Measurements from ENCODE around the gene CMIP.

Gene CMIP

DNA sequence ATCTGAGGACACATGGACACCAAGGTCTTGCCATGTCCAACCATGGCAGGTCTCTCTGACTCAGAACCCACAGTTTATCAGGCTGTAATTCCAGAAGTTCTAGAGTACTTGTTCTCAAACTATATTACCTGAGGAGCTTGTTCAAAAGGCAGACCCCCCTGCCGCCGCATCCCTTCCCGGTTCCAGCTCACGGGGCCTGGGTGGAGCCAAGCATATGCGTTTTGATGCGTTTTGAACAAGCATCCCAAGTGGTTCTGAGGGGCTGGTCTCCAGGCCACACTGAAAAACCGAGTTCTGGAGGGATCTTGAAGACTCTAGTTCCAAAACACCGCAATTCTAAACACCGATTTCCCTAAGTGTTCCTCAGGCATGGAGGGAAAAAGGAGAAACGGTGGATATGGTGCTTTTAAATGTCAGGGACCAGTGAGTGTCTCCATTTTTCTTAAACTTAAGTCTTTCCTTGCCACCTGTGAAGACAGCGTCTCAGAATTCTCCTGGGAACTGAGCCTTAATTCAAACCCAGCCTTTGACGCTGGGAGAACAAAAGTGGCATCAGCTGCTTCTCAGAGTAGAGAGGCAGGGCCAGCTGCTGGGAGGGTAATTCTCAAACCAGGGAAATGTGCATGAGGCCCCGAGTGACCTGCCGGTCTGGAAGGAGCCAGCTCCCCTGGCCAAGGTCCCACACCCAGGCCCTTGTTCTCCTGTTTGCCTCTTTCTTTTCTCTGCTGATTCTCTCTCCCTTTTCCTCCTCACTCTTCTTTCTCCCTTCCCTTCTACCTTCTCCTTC, 250.1 kb downstream of the CMIP start:
- no peak for DNase-seq

DNA sequence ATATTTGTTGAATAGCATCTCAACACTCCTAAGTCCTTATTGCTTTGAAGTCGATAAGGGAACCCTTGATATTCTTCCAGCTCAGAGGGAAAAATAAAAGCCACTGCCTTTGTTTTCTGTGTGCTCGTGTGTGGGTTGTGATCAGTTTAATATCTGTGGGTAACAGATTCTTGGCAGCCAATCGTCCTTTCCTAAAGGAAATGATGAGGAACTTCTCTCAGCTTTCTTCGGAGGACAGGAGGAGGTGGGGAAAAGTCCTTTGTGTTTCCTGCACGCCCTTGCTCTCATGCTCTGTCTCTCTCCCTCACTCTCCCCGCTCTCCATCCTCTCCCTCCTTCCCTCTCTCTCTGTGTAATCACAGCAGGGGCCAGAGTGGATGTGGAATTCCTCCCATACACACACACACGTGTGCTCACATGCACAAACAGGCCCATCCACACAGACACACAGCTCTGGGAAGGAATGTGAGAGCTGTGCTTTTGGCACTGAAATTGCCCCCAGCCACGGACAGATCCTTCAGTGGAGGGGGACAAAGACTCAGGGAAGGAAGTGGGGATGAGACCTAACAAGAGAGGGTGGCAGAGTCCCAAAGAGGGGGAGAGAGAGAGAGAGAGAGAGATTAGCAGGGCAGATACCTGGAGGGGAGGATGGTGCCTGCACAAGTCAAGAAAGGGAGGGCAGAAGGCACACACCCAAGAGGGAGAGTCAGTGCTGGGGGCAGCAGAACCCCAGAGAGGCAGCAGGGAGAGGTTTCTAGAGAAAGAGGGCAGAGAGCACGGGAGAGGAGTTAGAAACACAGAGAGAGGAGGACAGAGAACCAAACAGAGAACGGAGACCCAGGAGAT, 250.9 kb downstream of the CMIP start:
- DNase-seq = peak; percentile 32

DNA sequence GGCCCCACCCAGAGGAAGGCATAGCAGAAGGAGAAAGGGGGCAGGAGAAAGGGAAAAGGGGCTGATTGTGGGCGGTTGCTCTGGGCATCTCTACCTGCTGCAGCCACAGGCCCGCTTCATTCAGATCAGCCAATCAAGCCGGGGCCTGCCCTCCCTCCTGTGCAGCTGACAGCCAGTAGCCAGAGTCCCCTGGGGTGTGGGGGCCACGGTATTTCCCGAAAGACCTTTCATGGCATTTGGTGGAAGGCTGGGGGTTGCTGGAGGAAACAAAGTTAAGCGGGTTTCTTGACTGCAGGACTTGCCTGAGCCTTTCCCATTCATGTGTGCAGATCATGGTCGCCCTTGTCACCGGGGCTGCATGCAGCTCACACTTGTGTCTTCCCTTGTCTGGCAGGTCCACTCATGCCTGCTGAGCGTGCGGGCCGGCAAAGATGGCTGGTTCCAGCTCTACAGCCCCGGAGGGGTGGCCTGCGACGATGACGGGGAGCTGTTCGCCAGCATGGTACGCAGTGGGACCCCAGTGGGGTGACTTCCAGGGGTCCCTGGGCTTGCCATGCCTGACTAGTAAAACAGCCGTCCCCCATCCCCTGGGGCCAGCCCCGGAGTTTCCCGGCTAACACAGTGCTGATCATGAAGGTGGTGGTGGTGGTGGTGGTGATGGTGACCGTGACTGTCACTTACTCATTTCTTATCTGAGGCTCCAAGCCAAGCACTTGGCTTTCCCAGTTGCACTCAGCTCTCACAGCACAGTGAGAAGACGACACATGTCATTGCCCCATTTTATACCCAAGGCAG, 251.8 kb downstream of the CMIP start:
- DNase-seq = no peak

DNA sequence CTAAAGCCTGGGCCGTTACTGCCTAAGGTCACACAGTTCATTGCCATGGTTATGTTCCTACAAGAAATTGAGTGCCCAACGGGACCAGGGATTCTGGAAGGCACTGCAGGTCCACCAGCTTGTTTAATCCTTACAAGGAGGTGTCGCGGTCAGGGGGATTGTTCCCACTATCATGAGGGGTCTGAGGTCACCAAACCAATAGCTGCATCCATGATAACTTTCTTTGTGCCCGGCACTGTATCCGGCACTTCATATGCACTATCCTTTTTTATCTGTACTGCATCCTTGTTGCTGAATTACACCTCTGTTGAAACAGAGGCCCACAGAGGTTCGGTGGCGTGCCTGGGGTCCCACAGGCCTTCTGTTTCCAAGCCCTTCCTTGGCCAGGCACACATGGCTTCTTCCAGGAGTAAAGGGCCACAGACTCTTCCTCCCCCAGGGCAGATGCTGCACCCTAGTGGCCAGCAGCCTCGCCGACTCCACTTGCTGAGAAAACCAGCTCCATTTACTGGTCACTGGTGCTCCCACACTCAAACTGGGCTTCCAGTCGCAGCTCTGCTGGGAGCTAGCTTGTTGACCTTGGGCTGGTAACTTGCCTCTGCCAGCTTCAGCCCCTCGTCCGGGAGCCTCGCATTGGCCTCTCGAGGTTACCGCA, 252.5 kb downstream of the CMIP start:
- peak; percentile 30 for DNase-seq

DNA sequence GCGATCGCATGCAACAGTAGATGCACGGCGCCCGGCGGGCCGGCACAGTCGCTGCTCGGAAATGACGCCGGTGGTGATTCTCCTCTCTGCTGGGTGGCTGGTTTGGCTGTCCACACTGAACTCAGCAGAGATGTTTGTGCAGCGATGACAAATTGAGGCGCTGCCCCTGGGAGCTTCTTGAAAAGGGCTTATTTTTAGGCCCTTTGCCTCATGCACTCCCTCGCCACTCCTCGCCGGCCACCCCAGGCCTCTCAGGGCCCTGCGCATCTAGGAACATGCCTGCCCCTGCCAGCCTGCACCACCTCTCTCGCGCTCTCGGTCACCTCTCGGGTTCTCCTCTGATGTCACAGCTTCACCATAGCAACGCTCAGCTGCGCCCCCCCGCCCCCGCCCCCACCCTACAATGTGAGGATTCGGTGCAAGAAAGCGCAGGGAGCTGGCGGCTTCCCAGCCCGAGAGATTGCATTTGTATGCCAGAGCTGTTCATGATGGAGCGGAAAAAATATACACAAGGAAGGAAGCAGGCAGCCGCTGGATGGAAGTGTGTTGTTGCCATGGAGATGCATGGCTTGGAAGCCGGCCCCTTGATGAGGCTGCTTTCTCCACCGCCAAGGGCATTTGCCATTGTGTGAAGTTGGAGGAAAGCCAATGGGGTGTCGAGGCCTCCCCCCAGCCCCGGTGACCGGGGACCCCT, 253.2 kb downstream of the CMIP start:
- no peak for DNase-seq

DNA sequence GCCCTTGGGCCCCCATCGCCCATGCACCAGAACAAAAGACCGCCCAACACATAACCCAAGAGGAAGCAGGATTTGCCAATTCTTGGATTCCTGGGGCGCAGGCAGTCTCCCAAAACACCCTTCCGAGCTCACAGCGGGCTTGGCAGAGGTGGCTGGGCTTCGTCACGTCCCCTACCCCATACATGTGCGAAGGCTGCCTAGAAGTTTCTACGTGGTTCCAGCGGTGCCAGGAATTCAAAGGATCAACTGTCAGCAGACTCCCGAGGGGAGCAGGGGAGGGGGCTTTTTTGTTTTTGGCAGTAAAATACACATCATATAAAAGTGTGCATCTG, 253.7 kb downstream of the CMIP start:
- DNase-seq = no peak

DNA sequence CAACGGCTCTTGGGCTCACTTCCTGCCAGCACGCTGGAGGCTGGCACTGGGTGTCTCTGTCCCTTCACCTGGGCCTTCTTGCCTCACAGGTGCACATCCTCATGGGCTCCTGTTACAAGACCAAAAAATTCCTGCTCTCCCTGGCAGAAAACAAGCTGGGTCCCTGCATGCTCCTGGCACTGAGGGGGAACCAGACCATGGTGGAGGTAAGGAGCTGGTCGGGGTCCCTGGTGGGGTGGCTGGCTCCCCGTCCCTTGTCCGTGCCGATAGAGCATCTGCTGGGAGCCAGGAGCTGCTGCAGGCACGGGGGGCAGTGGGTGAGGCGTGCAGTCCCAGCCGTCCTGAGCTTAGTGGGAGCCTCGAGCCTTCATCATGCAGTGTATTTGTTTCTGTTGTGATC, 255.0 kb downstream of the CMIP start:
- DNase-seq = no peak

DNA sequence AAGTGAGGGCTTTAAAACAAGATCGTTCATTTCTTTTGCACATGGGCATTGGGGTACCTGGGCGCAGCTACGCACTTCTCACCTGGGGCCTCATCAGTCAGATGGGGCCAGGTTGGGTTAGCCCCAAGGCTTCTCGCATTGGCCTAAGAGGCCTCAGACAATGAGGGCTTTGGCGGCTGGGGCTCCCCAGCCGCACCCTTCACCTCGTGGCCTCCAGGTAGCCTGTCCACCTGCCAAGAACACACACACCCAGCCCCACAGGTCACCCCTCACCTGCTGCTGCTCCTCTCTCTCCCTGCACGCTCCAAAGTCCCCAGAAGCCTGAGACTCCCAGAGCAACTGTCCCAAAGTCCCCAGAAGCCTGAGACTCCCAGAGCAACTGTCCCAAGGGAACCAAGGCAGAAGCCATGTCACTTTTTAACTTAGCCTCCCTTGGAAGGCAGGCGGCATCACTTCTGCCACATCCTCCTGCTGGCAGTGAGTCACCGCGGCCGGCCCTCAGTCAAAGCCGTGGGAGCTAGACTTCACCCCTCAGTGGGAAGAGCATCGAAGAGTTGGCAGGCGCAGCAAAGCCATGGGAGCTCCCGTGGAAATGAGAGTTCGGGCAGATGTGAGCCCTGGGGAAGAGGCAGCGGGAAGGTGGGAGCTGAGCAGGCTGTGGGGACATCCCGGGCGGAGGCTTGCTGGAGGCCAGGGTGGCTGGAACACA, 255.6 kb downstream of the CMIP start:
- DNase-seq = no peak

DNA sequence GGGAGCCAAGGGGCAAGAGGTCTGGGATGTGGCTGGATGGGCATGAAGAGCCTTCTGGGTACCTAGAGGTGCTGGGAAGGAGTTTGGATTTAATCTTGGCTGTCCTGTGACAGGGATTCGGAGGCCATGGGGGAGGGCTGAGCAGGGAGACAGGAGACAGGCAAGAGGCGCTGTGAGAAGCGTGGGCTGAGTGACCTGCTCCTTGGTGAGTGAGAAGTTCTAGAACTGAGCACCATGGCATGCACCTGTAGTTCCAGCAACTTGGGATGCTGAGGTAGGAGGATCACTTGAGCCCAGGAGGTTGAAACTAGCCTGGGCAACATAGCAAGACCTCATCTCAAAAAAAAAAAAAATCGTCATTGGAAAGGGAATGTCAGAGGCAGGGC, 256.2 kb downstream of the CMIP start:
- DNase-seq = no peak

DNA sequence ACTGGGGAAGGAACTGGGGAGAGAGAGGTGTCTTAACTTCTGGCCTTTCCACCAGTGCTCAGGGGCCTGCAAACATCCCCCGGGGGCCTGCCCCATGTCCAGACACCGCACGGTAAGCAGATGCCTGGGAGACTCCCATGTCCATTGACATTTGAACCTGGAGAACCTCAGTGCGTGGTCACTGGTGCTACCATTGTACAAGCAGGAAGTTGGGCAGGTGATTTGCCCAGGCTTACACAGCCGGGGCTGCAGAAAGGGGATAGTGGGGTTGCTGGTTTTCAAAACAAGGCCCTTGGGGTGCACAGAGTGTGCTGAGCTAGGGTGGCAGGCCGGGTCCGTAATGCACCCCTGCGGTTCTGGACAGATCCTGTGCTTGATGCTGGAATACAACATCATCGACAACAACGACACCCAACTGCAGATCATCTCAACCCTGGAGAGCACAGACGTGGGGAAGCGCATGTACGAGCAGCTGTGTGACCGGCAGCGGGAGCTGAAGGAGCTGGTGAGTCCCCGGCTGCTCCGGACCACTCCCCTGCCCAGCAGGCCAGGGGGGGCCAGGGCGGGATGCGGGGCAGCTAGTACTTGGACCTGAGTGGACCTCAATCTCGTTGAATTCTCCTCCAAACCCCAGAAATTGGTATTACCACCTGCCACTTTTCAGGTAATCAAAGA, 256.8 kb downstream of the CMIP start:
- DNase-seq = no peak

DNA sequence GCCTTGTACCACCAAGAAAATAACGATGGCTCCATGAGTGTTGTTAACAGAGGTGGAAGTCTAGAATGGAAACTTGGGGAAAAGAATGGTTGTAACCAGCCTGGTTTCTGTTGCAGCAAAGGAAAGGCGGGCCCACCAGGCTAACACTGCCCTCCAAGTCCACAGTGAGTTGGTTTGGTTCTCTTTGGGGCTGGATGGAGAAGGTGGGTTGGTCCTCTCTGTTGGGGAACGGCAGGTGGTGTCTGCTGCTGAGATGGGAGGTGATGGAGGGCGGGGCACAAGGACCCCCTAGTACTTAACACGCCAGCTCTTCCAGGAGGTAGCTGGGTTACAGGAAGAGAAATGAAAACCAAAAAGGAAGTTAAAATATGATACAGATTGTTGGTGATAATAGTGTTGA, 257.9 kb downstream of the CMIP start:
- no peak for DNase-seq

DNA sequence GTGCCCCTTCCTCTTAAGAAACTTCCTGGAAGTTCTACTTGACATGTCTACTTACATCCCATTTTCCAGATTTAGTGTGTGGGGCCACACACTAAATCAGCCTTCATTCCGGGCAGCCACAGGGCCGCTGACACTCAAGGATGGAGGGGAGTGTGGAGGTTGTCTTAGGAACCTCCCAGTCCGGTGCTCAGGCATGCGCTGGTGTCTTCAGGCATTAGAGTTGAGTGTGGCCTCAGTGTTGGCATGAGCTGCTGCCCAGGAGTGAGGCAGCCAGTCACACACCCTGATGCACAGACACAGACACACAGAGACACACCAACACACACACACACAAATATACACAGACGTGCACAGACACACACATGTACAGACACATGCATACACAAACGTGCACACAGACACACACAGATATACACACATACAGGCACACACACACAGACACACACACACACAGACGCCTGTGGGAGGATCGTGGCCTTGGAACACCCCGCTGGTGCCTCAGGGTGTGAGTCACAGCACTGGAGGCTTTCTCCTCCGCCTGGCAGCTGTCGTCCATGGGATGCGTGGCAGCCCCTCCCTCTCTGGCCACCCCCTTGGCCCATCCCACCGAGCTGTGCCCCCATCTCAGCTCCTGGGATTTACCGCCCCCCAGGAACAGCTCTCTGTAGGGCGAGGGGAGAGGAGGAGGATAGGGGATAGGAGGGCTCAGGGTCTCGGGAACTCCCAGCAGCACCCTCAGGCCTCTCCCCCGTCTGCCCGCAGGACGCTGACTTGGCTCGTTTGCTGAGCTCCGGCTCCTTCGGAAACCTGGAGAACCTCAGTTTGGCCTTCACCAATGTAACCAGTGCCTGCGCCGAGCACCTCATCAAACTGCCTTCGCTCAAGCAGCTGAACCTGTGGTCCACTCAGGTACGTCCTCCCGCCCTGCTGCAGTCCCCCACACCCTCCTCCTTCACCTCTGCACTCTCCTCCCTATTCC, 258.9 kb downstream of the CMIP start:
- DNase-seq = peak; percentile 87

DNA sequence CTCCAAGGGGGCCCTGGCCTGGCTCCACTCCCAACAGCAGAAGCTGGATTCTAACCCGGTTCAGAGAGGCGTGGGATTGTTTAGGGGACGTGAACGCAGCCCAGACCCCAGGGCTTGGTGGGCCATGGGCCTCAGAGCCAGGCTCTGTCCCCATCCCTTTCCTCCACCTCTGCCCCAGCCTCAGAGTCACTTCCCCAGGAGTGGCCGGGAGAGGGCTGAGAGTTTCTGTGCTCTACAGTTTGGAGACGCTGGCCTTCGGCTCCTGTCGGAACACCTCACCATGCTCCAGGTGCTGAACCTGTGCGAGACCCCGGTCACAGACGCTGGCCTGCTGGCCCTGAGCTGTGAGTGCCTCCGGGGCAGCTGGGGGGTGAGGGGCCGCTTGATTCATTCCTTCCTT, 260.7 kb downstream of the CMIP start:
- no peak for DNase-seq

DNA sequence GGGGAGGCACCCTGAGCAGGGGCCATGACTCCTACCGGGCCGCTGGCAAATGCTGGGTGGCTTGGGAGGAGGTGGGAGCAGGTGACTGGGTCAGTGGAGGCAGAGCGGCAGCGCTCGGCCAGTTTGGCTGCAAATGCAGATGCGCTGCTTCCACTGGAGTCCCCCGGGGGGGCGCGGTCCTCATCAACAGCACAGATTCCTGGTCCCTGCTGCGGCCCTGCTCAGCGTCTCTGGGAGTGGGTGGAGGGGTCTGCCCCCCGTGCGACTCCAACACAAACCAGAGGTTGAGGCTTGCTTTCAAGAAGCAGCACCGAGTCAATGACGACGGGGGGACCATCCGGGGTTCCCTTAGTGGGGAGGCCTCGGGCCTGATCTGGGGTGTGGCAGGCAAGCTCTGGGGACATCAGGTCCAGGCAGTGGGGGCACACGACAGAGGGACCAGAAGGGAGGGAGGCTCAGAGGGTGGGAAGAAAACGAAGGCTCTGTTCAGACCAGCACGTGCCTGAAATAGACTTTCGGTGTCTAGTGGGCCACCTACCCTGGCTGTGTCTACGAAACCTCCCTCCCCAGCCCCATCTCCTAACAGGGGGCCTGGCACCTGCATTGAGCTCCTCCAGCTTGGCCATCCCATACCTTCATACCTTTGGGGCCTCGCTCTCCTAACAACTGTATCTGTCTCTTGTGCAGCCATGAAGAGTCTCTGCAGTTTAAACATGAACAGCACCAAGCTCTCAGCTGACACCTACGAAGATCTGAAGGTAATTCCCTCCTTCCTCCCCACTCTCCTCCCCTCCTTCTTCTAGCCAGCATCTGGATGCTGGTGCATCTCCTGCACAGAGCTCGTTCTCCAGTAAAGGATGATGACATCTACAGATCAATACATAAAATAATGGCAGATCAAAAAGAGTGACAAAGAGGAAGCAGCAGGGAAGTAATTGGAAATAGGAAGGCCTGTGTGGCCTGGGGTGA, 262.0 kb downstream of the CMIP start:
- no peak for DNase-seq

DNA sequence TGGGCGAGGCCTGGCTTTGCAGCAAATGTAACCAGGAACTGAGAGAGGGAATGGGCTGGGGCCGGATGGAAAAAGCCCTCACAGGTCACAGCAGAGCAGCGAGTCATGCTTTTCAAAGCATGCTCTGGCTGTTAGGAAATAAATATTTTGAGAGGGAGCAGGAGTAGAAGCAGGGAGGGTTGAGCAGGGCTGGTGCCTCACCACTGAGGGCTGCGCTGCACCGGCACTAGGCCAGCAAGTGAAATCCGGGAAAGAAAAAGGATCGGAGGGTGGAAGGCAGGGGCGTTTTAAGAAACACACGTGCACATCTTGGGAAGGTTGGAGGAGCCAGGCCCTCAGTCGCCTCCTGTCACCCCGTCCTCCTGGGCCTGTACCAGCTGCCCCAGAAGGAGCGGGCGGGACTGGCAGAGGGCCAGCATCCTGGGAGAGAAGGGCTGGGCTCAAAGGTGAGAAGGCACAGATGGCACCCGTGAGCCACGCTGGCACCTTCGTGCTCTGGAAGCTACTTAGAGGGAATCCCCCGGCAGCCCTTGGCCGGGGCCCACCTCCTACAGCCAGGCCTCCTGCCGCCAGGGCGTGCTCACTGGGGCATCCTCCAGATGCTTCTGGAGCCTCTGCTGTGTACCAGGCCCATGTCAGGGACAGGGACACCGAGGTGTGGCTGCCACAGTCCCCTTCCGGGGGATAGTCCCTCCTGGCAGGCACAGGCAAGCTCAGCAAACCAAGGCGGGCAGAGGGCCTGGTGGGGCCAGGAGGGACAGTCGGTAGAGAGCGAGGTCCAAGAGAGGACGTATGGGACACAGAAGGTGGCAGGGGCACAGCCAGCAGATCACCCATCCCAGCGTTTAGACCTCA, 263.0 kb downstream of the CMIP start:
- peak; percentile 56 for DNase-seq

DNA sequence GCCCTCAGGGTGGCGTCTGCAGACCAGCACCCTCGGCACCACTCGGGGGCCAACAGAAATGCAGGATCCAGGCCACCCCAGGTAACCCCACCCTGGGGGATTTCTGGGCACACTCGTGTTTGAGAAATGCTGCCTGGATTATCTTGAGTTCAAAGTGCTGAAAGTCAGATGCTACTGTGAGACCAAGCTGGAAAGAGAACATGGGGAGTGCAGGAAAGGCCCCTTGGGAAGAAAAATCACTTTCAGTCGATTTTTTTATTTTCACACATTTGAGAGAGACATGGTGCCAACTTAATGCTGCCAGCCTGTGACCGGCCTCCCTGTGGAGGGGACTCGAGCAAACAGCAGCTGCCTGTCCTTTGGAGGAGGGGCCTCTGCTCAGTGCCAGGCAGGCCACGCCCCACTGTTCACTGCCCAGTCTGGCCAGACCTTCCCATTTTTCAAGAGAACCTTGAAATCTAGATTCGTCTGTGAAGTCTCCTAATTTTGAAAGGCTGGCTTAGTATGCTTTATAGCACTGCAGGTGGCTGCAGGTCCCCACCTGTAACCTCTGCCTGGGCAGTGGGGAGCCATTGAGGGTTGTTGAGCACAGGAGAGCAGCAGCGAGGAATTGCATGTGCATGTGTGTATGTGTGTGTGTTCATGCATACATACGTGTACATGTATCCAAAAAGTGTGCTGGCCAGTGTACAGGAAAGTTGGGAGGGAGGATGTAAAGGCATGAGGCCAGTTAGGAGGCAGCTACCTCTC, 263.8 kb downstream of the CMIP start:
- no peak for DNase-seq
